Adipose tissue (tissue), 3 donors: ENCODE results near the gene VASP. TPM values are rescaled to one million over a fixed set of nuclear protein-coding genes. Genes with fewer than 3 reads are reported as not detected.
"Not testable (repeated sequence)": the region's sequence is repeated elsewhere in the genome, so short reads cannot be mapped to it uniquely, and the experiment has no call there.

Source experiments
- H3K27ac ChIP-seq: one replicate; pipeline ENCODE4 v1.5.1; 2013; ENCODE audit warnings: low read depth, low read length
- WGBS, 3 donors: extraction: QIAGEN DNeasy Blood & Tissue Kit; methylation state at CpG; one replicate each; pipeline ENCODE4 v1.1.7; 2013; 5-methylcytosine and 5-hydroxymethylcytosine counted together
- polyA plus RNA-seq, 3 donors: library from polyadenylated mRNA; stranded (reverse); fragments of 200-250 nt; gene quantifications; one replicate each; pipeline ENCODE4 v1.2.3, GENCODE V29; 2013
- donor health status: healthy with polysubstance abuse.
- donor health status: Bipolar disorder and iron deficiency.
- donor health status: healthy.

Gene VASP
- polyA plus RNA-seq, 3 donors: 14.9 to 93.0 (median 78.0) TPM

DNA sequence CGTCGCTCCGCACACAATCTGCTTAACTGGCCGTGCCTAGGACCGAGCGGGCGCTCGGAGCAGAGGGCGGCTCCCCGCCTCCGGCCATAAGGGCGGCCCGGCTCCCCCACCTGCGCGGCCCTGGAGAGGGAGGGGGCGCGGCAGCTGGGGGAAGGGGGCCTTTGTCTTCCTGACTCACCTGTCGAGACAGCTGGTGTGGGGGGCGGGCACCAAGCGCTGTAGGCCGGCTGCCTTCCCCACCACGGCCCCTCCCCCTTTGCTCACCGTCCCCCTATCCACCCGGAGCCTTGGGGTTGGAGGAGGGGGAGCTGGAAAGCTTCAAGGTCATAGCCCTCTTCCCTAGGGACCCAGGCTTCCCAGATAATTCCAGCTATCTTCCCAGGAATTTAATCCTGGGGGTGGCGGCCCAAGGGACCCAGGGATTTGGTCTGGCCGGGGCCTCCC, 1.2 kb downstream of the VASP start:
- WGBS, 3 donors: 0 to 1% (median 1%) methylated on average over 22 to 26 of the region's 26 CpGs
- H3K27ac ChIP-seq: no peak overlapping the region

GRCh38 chr19:45508861-45509691, 1.8 kb downstream of the VASP start:
- H3K27ac ChIP-seq: no peak overlapping the region
- WGBS, 3 donors: 1 to 3% (median 1%) methylated on average over 28 of the region's 28 CpGs

DNA sequence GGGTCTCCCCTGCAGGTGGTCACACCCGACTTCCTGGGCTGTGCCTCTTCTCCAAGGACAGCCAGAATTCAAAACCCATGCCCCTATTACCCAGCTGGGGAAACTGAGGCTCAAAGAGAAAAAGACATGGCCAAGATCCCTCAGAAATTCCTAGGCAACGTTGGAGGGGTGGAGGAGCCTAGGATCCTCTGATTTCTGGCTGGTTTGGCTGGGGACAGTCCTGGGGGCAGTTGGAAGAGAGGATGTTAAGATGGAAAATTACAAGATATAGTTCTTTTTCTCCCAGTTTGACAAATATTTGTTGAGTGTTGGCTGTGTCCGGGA, 2.4 kb downstream of the VASP start:
- 7 to 11% (median 11%) methylated on average over 3 of the region's 3 CpGs for WGBS, 3 donors
- H3K27ac ChIP-seq: no peak overlapping the region

- 81 to 85% (median 85%) methylated on average over 11 of the region's 11 CpGs for WGBS, 3 donors
- not testable (repeated sequence) for H3K27ac ChIP-seq
These were observed 3.1 kb downstream of the VASP start for GRCh38 chr19:45510352-45510751.

DNA sequence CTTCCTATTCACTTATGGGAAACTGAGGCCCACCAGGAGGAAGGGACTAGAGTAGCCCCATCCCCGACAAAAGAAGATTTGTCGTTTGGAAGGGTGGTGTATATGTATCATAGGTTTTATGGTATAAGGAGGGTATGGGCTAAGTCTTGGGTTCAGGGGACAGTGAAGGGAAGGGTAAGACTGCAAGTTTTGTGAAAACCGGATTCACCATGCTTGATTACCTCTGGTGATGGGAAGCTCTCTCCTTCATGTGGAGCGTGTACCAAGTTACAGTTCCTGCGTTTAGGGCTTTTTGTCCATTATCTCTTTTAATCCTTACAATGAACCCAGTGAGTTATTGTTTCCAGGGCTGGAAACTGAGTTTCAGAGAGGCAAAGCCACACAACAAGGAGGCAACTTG, 3.8 kb downstream of the VASP start:
- 86 to 92% (median 91%) methylated on average over 5 of the region's 5 CpGs for WGBS, 3 donors
- no peak overlapping the region for H3K27ac ChIP-seq

DNA sequence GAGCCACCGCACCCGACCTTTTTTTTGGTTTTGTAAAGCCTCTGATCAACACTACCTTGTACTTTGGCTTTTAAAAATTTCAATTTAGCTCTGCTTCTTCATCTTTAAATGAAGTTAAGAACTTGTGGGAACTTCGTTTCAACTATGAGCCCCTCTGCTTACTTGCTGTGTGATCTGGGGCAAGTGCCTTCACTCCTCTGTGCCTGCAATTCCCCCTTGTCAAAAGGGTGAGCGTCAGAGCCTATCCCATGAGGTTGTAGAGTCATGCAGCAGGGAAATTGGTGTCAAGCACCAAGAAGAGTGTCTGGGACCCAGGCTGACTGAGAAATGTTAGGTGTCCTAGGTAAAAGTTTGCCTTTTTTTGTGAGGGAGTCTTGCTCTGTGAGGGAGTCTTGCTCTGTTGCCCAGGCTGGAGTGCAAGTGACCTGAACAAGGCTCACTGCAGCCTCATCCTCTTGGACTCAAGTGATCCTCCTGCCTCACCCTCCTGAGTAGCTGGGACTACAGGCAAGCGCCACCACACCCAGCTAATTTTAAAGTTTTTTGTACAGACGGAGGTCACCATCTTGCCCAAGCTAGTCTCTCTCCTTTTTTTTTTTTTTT, 5.7 kb downstream of the VASP start:
- WGBS, 3 donors: 83 to 87% (median 85%) methylated on average over 6 of the region's 6 CpGs
- H3K27ac ChIP-seq: no peak overlapping the region

GRCh38 chr19:45514376-45515051, 7.2 kb downstream of the VASP start:
- 20 to 46% (median 43%) methylated on average over 13 of the region's 13 CpGs for WGBS, 3 donors
- H3K27ac ChIP-seq: peak overlapping the region; percentile 60

GRCh38 chr19:45515081-45515624, 7.9 kb downstream of the VASP start:
- WGBS, 3 donors: 45 to 69% (median 50%) methylated on average over 10 of the region's 10 CpGs
- H3K27ac ChIP-seq: peak overlapping the region; percentile 60

- H3K27ac ChIP-seq: no peak overlapping the region
- 46 to 79% (median 56%) methylated on average over 9 of the region's 9 CpGs for WGBS, 3 donors
These were observed 8.6 kb downstream of the VASP start for GRCh38 chr19:45515807-45516401.

GRCh38 chr19:45517238-45517637, 10.0 kb downstream of the VASP start:
- 66 to 74% (median 69%) methylated on average over 7 of the region's 7 CpGs for WGBS, 3 donors
- H3K27ac ChIP-seq: no peak overlapping the region

DNA sequence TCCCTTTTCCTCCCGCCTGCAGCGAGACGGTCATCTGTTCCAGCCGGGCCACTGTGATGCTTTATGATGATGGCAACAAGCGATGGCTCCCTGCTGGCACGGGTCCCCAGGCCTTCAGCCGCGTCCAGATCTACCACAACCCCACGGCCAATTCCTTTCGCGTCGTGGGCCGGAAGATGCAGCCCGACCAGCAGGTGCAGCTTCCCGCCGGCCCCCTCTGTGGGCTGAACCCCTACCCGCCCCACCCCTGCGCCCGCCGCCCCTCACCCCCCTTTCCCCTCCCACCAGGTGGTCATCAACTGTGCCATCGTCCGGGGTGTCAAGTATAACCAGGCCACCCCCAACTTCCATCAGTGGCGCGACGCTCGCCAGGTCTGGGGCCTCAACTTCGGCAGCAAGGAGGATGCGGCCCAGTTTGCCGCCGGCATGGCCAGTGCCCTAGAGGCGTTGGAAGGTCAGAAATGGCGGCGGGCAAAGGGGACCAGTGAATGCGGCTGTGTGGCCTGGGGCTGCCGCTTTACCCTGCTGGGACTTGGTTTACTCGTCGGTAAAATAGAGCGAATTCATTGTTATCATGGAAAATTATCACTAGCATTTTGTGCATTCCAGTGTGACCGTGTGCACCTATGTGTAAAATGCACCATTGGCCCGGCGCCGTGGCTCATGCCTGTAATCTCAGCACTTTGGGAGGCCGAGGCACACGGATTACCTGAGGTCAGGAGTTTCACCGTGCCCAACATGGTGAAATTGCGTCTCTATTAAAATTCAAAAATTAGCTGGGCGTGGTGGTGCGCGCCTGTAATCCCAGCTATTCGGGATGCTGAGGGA, 10.6 kb downstream of the VASP start:
- no peak overlapping the region for H3K27ac ChIP-seq
- 83 to 88% (median 88%) methylated on average over 44 to 50 of the region's 50 CpGs for WGBS, 3 donors

DNA sequence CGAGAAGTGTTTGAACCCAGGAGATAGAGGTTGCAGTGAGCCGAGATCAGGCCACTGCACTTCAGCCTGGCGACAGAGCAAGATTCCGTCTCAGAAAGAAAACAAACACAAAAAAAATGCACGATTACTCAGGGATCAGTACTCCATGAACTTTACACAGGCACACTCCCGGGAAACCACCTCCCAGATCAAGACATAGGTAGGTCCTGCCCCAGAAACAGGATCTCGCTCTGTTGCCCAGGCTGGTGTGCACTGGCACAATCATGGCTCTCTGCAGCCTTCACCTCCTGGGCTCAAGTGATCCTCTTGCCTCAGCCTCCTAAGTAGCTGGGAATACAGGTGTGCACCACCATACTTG, 11.2 kb downstream of the VASP start:
- H3K27ac ChIP-seq: no peak overlapping the region
- WGBS, 3 donors: 72 to 91% (median 87%) methylated on average over 7 of the region's 7 CpGs

DNA sequence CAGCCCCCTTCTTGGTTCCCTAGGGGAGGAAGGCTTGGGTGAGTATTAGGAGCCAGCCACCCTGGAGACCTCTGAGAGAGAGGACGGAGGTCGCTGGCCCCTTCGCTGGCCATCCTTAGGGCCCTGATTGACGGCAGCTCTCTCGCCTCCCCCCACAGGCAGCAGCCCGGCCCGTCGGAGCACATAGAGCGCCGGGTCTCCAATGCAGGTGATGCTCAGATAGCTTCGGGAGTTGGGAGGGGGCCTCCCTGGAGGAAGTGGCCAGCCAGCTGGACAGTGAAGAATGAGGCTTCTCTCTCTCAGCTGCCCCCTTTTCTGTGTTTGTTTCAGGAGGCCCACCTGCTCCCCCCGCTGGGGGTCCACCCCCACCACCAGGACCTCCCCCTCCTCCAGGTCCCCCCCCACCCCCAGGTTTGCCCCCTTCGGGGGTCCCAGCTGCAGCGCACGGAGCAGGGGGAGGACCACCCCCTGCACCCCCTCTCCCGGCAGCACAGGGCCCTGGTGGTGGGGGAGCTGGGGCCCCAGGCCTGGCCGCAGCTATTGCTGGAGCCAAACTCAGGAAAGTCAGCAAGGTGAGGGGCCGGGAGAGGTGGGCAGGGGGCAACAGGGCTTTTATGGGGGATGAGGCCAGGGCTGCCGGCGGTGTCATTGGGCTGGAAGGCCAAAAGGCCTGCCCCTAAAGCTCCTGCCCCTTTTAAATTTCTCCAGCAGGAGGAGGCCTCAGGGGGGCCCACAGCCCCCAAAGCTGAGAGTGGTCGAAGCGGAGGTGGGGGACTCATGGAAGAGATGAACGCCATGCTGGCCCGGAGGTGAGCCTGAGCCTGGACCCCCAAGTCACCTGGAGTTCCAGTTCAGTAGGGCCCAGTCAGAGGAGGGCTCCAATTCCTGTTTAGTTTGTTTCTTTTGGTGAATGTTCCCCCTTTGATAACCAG, 15.0 kb downstream of the VASP start:
- no peak overlapping the region for H3K27ac ChIP-seq
- 86 to 88% (median 87%) methylated on average over 23 to 24 of the region's 24 CpGs for WGBS, 3 donors

DNA sequence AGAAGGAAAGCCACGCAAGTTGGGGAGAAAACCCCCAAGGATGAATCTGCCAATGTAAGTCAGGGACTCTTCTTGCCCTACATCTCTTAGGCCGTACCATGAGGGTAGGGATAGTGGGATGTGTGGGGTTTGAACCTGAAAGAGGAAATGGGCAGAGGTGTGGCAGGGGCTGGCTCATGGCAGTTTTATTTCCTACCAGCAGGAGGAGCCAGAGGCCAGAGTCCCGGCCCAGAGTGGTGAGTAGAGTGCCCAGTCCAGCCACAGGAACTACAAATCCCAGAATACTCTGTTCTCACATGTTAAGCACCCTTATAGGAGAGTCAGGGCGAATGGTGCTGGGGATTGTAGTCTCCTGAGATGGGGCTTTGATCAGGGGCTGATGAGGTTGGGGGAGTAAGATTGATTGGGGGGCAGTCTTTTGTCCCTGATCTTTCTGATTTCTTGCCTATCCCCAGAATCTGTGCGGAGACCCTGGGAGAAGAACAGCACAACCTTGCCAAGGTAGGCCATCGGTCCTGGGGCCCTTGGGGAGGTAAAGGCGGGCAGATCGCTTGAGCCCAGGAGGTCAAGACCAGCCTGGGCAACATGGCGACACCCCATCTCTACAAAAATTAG, 16.5 kb downstream of the VASP start:
- H3K27ac ChIP-seq: no peak overlapping the region
- WGBS, 3 donors: 66 to 70% (median 68%) methylated on average over 9 of the region's 9 CpGs

GRCh38 chr19:45524575-45525129, 17.4 kb downstream of the VASP start:
- 56 to 91% (median 90%) methylated on average over 14 to 15 of the region's 15 CpGs for WGBS, 3 donors
- H3K27ac ChIP-seq: no peak overlapping the region

GRCh38 chr19:45526143-45526542, 18.9 kb downstream of the VASP start:
- WGBS, 3 donors: 52 to 77% (median 59%) methylated on average over 9 of the region's 9 CpGs

More at GRCh38 chr19:45526143-45526542, 18.9 kb downstream of the VASP start:
- H3K27ac ChIP-seq: no peak overlapping the region
